NCI-H510A treated with DMSO at 0.1 percent for 48 hours (cell line): ENCODE data around the gene SMIM26.
"Not testable (repeated sequence)": the region's sequence is repeated elsewhere in the genome, so short reads cannot be mapped to it uniquely, and the experiment has no call there.

Experiments used
- DNase-seq: peaks from one replicate; lab custom pipeline; 2025; lab: John Stamatoyannopoulos, UW

Gene SMIM26, protein sequence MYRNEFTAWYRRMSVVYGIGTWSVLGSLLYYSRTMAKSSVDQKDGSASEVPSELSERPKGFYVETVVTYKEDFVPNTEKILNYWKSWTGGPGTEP

DNA sequence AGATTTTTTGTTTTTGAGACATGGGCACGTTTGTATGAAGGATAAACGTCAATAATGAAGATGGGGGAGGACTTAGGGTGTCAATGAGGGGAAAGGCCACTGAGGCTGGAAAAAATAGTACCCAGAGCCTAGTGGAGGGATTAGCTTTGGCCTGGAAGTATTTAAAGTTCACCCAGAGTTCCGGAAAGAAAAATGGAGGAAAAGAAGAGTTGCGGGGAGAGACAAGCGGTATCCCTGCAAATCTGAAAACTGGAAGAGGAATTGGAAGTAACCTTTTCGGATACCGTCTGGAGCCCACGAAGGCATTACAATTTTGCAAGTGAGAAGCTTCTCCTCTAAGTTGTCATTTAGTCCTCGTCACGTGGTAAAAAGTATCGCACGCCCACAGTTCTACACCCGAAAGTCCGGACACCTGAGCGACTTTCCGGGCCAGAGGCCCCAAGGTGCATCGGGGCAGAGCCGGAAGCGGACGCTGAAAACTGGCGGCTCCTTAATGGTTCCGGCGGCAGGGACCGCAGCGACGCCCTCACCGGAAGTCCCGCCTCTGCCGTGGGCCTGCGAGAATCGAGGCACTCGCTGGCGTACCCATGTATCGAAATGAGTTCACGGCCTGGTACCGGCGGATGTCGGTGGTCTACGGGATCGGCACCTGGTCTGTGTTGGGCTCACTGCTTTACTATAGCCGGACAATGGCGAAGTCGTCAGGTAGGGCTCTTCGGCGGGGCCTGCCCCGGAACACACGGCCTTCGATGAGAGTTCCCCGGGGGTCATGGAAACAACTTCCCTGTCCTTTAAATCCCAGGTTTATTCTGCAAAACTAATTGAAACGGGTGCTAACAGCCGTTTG lies at the start of gene SMIM26:
Gene SMIM26 (plus strand): TSS at position 541 of the 847 bp plus-strand sequence. CDS start 47 bp downstream, at position 588.
- DNase-seq = peak; percentile 96

DNA sequence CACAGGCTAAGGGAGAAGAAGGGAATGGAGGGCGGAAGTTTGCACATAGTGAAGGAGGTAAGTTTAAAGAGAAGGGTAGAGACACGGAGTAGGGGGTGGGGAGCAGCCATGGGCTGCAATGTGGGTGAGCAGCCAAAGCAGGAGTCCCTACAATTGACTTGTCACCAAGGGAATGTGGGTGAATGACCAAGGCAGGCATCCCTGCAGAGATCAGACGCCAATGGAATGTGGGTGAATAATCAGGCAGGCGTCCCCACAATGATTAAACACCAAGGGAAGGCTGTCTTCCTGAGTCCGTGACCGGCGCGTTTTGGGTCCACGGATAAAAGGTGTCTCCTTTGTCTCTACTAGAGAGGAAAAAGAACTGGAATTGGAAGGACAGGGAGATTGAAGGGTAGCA lies 45.2 kb upstream of the SMIM26 start:
- DNase-seq = not testable (repeated sequence)

DNA sequence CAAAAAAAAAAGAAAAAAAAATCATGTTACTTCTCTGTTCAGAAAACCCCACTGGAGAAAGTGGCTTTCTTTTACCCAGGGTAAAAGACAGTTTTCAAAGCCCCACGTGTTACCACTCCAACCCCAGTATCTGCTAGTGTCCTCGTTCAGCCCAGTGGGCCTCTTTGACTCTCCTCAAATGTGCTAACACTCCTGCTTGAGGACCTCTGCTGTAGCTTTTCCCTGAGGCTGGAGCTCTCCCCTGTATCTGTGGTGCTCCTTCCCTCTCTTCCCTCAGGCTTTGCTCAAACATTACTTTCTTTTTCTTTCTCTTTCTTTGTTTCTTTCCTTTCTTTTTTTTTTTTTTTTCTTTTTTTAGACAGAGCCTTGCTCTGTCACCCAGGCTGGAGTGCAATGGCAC lies 44.2 kb upstream of the SMIM26 start:
- DNase-seq = no peak

DNA sequence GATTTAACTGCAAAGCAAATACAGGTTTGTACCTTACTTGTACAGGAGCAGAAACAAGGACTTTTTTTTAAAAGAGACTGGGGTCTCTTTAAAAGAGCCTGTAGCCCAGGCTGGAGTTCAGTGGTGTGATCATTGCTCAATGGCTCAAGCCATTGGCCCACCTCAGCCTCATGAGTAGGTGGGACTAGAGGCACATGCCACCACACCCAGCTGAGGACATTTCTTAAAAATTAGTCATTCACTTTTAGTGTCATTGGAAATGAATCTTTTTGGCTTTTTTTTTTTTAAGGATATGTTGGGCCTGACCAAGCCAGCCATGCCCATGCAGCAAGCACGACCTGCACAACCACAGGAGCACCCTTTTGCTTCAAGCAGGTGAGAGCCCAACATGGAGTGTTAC lies 42.6 kb upstream of the SMIM26 start:
- no peak for DNase-seq

GRCh38 chr20:18526761-18527160 lies 40.5 kb upstream of the SMIM26 start:
- not testable (repeated sequence) for DNase-seq

DNA sequence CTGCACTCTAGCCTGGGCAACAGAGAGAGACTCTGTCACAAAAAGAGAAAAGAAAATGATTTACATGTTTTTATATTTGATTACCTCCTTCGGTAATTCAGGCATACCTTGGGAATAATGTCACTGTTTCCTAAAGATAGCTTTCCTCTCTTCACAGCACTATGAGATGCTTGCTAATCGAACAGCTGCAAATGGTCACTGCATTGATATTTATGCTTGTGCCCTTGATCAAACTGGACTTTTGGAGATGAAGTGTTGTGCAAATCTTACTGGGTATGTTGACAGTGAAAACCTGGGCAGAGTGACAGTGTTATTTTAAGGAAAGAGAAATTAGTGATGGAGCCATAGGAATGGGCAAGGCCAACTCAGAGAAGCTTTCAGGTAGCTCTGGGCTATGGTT lies 39.9 kb upstream of the SMIM26 start:
- DNase-seq = no peak

DNA sequence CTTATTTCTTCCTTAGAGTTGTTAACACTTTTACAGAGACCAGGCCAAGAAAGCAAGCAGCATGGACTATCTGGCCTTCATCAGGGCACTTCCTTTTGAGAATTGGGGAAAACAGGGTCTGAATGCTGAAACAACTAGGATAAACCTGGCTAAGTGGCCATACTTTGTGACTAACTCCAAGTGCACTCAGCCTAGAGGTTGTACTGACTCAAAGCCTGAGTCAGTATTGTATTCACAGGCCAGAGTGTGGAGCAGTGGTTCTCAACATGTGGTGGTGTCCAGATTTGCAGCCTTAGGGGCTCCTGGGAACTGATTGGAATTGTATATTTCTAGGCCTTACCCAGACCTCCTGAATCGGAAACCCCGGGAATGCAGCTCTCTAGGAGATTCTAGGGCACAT lies 39.4 kb upstream of the SMIM26 start:
- DNase-seq = no peak

DNA sequence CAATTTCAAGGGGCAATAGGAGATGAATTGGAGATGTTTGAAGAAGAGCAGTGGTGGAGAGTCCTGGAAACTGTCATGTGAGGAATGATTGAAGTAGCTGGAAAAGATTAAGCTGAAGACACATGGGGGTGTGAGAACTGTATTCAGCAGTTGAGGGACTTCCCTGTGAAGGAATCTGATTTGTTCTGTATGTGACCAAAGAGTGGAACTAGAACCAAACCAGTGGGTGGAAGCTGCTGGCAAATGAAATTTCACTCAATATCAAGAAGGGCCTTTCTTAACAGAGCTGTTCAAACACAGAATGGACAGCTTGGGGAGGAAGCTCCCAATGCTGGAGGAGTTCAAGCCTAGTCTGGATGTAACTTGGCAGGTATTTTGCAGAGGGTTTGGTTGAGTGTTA lies 38.2 kb upstream of the SMIM26 start:
- no peak for DNase-seq

DNA sequence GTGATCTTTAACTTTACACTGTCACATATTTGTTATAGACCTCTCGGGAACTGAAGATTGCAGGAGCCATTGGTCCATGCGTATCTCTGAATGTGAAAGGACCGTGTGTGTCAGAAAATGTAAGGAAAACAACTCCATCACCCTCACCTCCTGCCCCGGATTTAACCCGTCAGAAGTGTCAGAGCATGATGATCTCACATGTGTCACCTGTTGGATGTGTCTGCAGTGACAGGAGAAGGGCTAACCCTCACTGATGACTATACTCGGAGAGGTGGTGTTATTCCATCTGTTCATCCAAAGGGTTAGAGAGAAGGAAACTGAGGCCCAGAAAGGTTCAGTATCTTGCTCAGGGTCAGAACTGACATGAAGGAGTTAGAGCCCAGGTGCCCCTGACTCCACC lies 34.6 kb upstream of the SMIM26 start:
- no peak for DNase-seq

- DNase-seq = no peak
These were observed 33.7 kb upstream of the SMIM26 start for GRCh38 chr20:18533491-18533890.

DNA sequence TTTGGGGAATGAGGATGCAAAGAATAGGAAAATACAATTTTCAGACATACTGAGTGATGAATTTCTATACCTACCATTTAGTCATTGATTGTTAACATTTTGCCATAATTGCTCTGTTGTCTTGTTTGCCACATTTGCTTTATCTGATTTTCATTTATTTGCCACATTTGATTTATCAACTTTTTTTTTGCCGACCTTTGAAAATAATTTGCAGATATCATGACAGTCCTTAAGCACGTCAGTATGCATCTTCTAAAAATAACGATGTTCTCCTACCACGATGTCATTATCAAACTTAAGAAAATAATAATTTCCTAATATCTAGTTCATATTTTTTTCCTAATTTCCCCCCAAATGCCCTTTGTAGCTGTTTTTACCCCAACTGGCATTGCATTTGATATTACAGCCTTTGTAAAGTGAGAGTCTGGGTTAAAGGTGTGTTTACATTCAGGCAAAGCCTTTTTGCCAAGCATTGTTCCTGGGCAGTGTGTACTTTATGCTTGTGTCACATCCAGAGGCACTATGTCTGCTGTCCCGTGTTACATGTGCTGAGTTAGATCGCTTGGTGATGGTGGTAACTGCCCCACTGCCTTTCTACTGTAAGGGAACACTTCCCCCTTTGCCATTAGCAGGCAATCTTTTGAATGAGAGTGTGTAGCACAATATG lies 33.1 kb upstream of the SMIM26 start:
- no peak for DNase-seq

DNA sequence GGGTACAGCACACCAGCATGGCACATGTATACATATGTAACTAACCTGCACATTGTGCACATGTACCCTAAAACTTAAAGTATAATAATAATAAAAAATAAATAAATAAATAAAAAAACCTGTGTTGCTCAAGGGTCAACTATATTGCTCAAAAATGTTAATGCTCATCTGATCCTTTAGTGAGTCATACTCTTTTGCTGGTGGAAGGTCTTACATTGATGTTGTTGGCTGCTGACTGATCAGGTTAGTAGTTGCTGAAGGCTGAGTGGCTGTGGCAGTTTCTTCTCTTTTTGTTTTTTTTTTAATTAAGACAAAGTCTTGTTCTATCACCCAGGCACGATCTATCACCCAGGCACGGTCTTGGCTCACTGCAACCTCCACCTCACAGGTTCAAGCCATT lies 29.6 kb upstream of the SMIM26 start:
- DNase-seq = no peak

- no peak for DNase-seq
These were observed 25.5 kb upstream of the SMIM26 start for GRCh38 chr20:18541741-18542140.

- DNase-seq = no peak
These were observed 24.0 kb upstream of the SMIM26 start for GRCh38 chr20:18543216-18543615.

DNA sequence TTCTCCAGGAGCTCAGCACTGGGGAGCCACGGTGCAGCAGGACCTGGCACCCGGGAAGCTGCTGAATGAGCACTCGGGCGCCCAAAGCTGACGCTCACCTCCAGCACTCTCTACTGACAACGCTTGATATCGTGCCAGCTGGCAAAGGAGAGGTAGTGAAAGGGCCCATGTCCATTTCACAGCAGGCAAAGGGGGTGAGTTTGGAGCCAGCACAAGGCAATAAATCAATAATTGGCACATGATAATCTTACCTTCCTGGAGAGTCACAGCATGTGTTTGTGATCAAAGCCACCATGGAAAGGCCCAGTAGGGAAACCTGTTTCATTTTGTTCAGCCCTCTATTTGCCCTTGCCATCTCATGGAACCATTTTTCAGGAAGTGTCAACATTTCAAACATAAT lies 23.3 kb upstream of the SMIM26 start:
- no peak for DNase-seq

DNA sequence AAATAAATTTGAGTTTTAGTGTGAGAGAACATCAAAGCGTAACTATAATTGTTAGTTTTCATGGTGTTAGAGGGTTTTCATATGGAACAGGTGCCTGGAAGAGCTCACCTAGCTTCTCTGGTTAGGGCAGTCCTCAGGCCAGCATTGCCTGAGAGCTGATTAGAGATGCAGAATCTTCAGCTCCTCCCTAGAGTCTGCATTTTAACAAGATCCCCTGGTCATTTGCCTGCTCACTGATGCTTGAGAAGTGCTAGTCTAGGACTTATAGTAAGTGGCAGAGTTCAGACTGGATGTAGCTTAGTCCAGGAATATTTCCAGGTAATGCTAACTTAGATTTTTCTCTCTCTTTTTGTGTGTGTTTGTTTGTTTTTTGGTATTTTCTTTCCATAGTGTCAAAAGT lies 21.7 kb upstream of the SMIM26 start:
- no peak for DNase-seq

- DNase-seq = no peak
These were observed 18.8 kb upstream of the SMIM26 start for GRCh38 chr20:18548465-18548864.

DNA sequence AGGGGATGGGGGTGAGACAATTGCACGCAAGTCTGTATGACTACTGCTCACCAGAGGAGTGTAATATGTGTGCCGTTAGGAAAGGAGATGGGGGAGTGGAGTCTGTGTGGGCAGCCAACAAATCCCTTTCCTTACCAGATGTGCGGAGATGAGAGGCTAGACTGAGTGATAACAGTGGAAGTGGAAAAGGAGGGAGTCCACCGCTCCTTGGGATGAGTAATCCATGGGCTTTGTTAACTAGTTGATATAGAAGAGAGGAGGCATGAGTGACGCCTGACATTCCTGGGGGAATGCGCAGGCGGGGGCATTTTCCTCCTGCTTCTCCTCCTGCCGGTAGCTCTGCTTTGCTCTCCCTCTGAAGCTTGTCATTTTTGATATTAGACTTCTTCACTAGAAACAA lies 13.5 kb upstream of the SMIM26 start:
- no peak for DNase-seq

- no peak for DNase-seq
These were observed 483 bp downstream of the SMIM26 start for GRCh38 chr20:18567739-18568091.

GRCh38 chr20:18571009-18571408 lies 3.8 kb downstream of the SMIM26 start:
- no peak for DNase-seq

DNA sequence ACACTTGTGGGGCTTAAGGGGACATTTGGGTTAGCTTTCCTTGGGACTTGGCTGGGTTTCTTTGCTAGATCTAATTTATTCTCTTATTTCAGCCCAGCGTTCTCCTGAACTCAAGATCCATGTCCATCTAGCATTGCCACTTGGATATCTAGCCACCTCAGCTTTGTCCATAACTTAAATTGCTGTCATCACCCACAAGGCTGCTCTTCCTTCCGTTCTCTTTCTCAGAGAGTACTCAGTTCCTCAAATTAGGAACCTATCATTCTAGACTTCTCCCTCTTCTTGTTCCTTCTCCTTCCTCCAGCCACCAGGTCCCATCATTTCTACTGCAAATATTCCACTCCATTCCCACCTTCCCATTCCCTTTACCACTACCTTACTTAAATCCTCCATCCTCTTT lies 4.3 kb downstream of the SMIM26 start:
- no peak for DNase-seq

- no peak for DNase-seq
These were observed 10.7 kb downstream of the SMIM26 start for GRCh38 chr20:18577942-18578341.

- DNase-seq = no peak
These were observed 11.3 kb downstream of the SMIM26 start for GRCh38 chr20:18578581-18578980.
